HepG2 (cell line): ENCODE results near the gene LMX1B. TPM values are rescaled to one million over a fixed set of nuclear protein-coding genes. Genes with fewer than 3 reads are reported as not detected.

Experiments used
- ATAC-seq: fragments of 200-7000 bp; cut with Tn5 transposase; 3 replicates; pipeline ENCODE4 v1.9.1; 2020; ENCODE audit warnings: mild to moderate bottlenecking, moderate library complexity
- BruUV-seq: library from RNA; stranded (reverse); fragments of 400-500 nt; replicated peaks from 2 replicates; lab custom pipeline; 2021; lab: Mats Ljungman, UMichigan
- CTCF ChIA-PET: fragments of 300-600 bp; formaldehyde crosslinking; extraction: SDS; loops from one replicate; lab custom pipeline; 2021; ENCODE audit warnings: low total read pairs, inconsistent platforms, low intra/inter-chr PET ratio; lab: Yijun Ruan, JAX
- POLR2A ChIA-PET: fragments of 350-600 bp; sonication (Branson Sonifier 250); formaldehyde crosslinking; loops from one replicate; lab custom pipeline; 2020; ENCODE audit warnings: antibody characterized with exemption, inconsistent platforms; lab: Yijun Ruan, JAX
- DNase-seq: peaks from one replicate; pipeline ENCODE4 v3.0.0-alpha.2; 2015; ENCODE audit warnings: low spot score
- FAIRE-seq: peaks from 3 replicates; lab custom pipeline; 2011; peaks lifted over from hg19 to GRCh38; lab: Jason Lieb, UNC
- H2AFZ ChIP-seq: one replicate; pipeline ENCODE4 v1.6.1; 2011; ENCODE audit warnings: low read length, inconsistent platforms
- H3K27ac ChIP-seq: fragments of 300-600 bp; 3 replicates; pipeline ENCODE4 v1.8.0; 2011; ENCODE audit warnings: mixed run types, mild to moderate bottlenecking, mixed read lengths, low read length, inconsistent platforms; ENCODE audit not compliant: insufficient read depth; ENCODE audit errors: extremely low read length
- H3K27me3 ChIP-seq, 2 experiments: fragments of 200-600 bp in 1 of 2; 2 replicates in 1 of 2; 3 replicates in 1 of 2; pipeline versions ENCODE4 v1.6.0 to v1.8.0; 2011; ENCODE audit warnings: low read length in 2 of 2, mild to moderate bottlenecking in 2 of 2, moderate library complexity in 2 of 2, inconsistent platforms in 1 of 2; ENCODE audit not compliant: insufficient read depth in 2 of 2, control insufficient read depth in 1 of 2
- H3K36me3 ChIP-seq, 2 experiments: fragments of 200-600 bp in 1 of 2; replicated peaks in 1 of 2; 2 replicates in 1 of 2; 3 replicates in 1 of 2; pipeline versions ENCODE4 v1.5.1 to v1.8.0; 2011; ENCODE audit warnings: low read length in 2 of 2, inconsistent platforms in 1 of 2; ENCODE audit not compliant: insufficient read depth in 2 of 2, control insufficient read depth in 1 of 2
- H3K4me1 ChIP-seq: 2 replicates; pipeline ENCODE4 v1.5.1; 2012; ENCODE audit warnings: low read length, inconsistent platforms; ENCODE audit not compliant: insufficient read depth
- H3K4me2 ChIP-seq: 2 replicates; pipeline ENCODE4 v1.6.0; 2011; ENCODE audit warnings: low read depth, low read length, inconsistent platforms
- H3K4me3 ChIP-seq, 3 experiments: fragments of 200-600 bp in 1 of 3; sonication (generic), shearing (Covaris generic) in 1 of 3; replicated peaks in 1 of 3; 2 replicates each; pipeline ENCODE4 v1.5.1; 2011 to 2016; ENCODE audit warnings: low read length in 3 of 3, inconsistent platforms in 2 of 3, low read depth in 2 of 3, mild to moderate bottlenecking in 2 of 3, control low read depth in 1 of 3, mixed read lengths in 1 of 3; ENCODE audit not compliant: insufficient read depth in 1 of 3
- H3K79me2 ChIP-seq: one replicate; pipeline ENCODE4 v1.6.1; 2011; ENCODE audit warnings: low read length, inconsistent platforms; ENCODE audit not compliant: insufficient read depth
- H3K9ac ChIP-seq: 2 replicates; pipeline ENCODE4 v1.6.0; 2011; ENCODE audit warnings: mild to moderate bottlenecking, low read depth, low read length, inconsistent platforms; ENCODE audit not compliant: insufficient read depth
- H3K9me3 ChIP-seq: 2 replicates; pipeline ENCODE4 v1.5.1; 2012; ENCODE audit warnings: mild to moderate bottlenecking, low read length
- H4K20me1 ChIP-seq: 2 replicates; pipeline ENCODE4 v1.6.0; 2011; ENCODE audit warnings: inconsistent platforms, mild to moderate bottlenecking, low read length, moderate library complexity; ENCODE audit not compliant: insufficient read depth
- ATF7-NPFF ChIP-seq: sonication (generic); formaldehyde crosslinking; IDR thresholded peaks from 2 replicates; pipeline ENCODE4 v1.8.1; 2023; ENCODE audit warnings: mild to moderate bottlenecking, low read depth, missing genetic modification reagents, moderate library complexity
- CTCF ChIP-seq: sonication (generic); formaldehyde crosslinking; IDR thresholded peaks from 2 replicates; pipeline ENCODE4 v1.5.0; 2020; ENCODE audit warnings: mild to moderate bottlenecking, missing genetic modification reagents, moderate library complexity
- SP140L ChIP-seq: sonication (generic); formaldehyde crosslinking; IDR thresholded peaks from 2 replicates; pipeline ENCODE4 v1.4.0; 2020; ENCODE audit warnings: missing genetic modification reagents, borderline replicate concordance
- ZNF513 ChIP-seq: sonication (generic); formaldehyde crosslinking; conservative IDR thresholded peaks from 2 replicates; pipeline ENCODE4 v1.5.0; 2020; ENCODE audit warnings: missing genetic modification reagents
- ZNF557 ChIP-seq: sonication (generic); formaldehyde crosslinking; IDR thresholded peaks from 2 replicates; pipeline ENCODE4 v1.4.0; 2020; ENCODE audit warnings: missing genetic modification reagents
- ZNF746 ChIP-seq: sonication (generic); formaldehyde crosslinking; IDR thresholded peaks from 2 replicates; pipeline ENCODE4 v1.8.0; 2022; ENCODE audit warnings: mild to moderate bottlenecking, missing genetic modification reagents
- WGBS: methylation state at CpG from one replicate; pipeline ENCODE4 v1.1.6; 2017; ENCODE audit warnings: low lambda C conversion rate; 5-methylcytosine and 5-hydroxymethylcytosine counted together
- in situ Hi-C: cut with HindIII; loops from 2 replicates; pipeline ENCODE4 v1.10.0; 2017; ENCODE audit warnings: low pct_unique_long_range_greater_than_20kb; ENCODE audit not compliant: extremely low pct_ligation_motif_present
- intact Hi-C: fragments of 100-400 bp; cut with micrococcal nuclease; formaldehyde crosslinking; loops from one replicate; pipeline ENCODE4 v1.10.0; 2022; ENCODE audit not compliant: unreplicated experiment
- polyA plus RNA-seq, 8 experiments: library from polyadenylated mRNA; depleted of rRNA in 3 of 8; stranded (reverse) in 7 of 8; unstranded in 1 of 8; fragments of >200 nt; fragmentation: Illumina TruSeq in 4 of 8; extraction: Trizol in 4 of 8; gene quantifications; 2 replicates each; pipeline versions ENCODE4 v1.2.1 to v1.2.3, GENCODE V29; 2011 to 2016; ENCODE audit warnings: low read depth in 4 of 8, missing spikeins in 1 of 8, mixed read lengths in 1 of 8; ENCODE audit not compliant: insufficient read depth in 1 of 8
- total RNA-seq, 5 experiments: library from RNA; depleted of rRNA; stranded (reverse); fragments of >200 nt; fragmentation: Illumina TruSeq; extraction: Trizol; gene quantifications; 2 replicates each; pipeline ENCODE4 v1.2.3, GENCODE V29; 2016; ENCODE audit warnings: low read depth in 1 of 5

LMX1B gene
- total and polyA plus RNA-seq, 2 of the 13 experiments (the other 11 are each of a cell fraction or from before 2014, with no cell fraction given), result not detected

- ATAC-seq (no peak), DNase-seq (no peak), FAIRE-seq (no peak)
- Histone ChIP-seq H4K20me1 (no peaks in the 10 kb centered on the region), H3K79me2 (no peaks in the 10 kb centered on the region), H3K27me3 (peaks cover 25 to 98% of the 10 kb centered on the region in 2 experiments), H3K27ac (no peak overlapping the region), H2AFZ (no peak overlapping the region), H3K9ac (no peak overlapping the region), H3K36me3 (no peaks in the 10 kb centered on the region), H3K4me1 (no peaks in the 10 kb centered on the region), H3K4me2 (no peak overlapping the region), H3K9me3 (no peaks in the 10 kb centered on the region), H3K4me3 (no peak overlapping the region)
- ChIA-PET POLR2A (no interaction called here), CTCF (no interaction called here)
- BruUV-seq, result no TSS peak
- TF ChIP-seq ZNF746 (CRISPR knock-in tag) (no peak), ZNF557 (CRISPR knock-in tag) (no peak), SP140L (CRISPR knock-in tag) (no peak), ZNF513 (CRISPR knock-in tag) (no peak), CTCF (no peak), ATF7-NPFF (no peak)
- WGBS, result 5% methylated on average over 8 of the region's 12 CpGs
- intact Hi-C loops (no loop called here), in situ Hi-C loops (no loop called here)
These were observed 25.7 kb downstream of the LMX1B start for GRCh38 chr9:126639318-126640000.
